ENCODE measurements around the gene PRDM4.
"Not testable (repeated sequence)": the region's sequence is repeated elsewhere in the genome, so short reads cannot be mapped to it uniquely, and the experiment has no call there.

PRDM4 gene

DNA sequence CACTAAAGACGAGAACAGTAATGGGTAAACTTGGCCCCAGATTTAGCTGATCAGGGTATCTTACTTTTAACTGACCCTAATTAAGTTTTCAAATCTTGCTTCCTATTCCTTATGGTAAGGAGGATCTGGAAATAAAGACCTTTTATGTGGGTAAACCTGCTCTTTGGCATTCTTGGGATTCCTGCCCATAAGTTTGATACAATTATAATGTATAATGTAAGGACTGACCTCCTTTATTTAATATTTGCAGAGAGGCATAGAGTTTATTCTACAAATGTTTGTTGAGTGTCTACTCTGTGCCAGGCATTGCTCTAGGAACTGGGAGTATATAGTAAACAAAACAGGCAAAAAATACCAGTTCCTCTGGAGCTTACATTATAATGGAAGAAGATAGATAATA is 4.4 kb upstream of the PRDM4 start:
- DNase-seq: no peak

DNA sequence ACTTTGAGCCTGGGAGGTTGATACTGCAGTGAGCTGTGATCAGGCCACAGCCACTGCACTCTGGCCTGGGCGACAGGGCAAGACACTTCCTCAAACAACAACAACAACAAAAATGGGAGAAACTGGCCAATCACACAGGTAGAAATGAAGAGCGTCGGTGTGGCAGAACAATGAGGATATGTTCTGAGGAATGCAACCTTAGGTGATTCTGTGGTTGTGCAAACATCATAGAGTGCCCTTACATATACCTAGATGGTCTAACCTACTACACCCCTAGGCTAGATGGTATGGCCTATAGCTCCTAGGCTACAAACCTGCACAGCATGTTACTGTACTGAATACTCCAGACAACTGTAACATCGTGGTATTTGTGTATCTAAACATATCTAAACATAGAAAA is 3.7 kb upstream of the PRDM4 start:
- DNase-seq: no peak

DNA sequence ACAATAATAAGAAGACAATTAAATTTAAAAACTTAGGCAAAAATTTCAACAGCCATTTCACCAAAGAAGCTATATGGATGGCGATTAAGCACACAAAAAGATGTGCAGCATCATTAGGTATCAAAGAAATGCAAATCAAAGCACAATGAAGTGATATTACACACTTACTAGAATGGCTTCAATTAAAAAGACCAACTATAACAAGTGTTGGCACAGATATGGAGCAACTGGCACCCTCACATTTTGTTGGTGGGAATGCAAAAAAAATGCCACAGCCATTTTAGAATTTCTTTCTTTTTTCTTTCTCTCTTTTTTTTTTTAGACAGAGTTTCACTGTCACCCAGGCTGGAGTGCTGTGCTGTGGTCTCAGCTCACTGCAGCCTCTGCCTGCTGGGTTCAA is 1.9 kb upstream of the PRDM4 start:
- DNase-seq: no peak

GRCh38 chr12:107761502-107761904 is 566 bp upstream of the PRDM4 start:
- DNase-seq: no peak

DNA sequence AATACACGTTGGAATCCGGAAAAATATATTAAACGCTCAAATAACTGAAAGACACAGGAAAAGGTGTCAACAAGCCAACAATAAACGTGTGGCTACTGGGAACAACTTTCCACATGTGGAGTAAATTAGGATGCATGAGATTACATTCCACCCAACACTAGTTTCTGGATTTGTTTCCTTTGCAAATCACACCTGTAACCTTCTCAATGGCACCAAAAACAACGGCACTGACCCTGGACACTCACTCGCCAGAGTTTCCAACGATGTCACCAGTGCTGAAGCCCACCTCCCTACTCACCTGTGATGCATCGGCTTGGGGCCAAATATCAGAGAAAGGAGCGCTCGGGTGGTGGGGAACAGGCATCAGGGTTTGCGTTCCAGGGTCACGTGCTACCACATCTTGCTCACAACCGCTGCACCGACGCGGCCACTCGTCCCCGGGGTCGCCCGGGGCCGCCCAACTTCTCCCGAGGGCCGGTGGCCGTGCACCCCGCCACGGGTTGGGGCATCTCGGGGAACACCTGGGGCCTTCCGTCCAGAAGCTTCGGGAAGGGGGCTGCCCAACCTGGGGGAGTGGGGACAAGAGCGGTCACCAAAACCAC is 629 bp downstream of the PRDM4 start:
- peak; percentile 42 for DNase-seq

DNA sequence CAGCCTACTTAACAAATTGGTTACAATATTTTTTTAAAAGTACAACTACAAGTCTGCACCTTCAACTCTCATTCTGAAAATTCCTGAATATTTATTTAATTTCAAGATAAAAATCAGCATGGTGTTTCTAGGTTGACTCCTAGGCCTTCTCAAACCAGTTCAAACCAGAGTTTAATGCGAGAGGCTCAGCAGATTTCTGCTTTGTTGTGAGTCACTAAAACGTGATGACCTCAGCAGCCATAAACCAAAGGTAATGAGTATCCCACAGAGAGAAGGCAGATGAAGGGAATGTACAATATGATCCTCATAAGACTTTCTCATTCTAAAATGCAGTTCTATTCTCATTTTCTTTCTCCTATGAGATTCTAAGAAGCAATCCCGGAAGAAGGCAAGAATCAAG is 1.5 kb downstream of the PRDM4 start:
- DNase-seq: peak; percentile 3

DNA sequence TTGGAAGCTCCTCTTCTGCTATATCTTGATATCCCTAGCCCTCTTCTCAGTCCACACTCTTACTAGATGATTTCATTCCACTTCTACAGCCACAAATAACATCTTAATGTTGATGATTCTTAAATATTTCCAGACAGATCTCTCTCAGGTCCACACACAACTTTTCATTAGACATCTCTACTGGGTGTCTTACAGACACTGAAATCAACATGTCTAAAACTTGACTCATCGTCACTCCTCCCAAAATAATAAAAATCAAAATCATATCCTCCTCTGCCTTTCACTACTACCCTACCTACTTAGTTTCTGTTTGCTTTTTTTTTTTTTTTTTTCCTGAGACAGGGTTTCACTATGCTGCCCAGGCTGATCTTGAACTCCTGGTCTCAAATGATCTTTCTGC is 11.9 kb downstream of the PRDM4 start:
- no peak for DNase-seq

DNA sequence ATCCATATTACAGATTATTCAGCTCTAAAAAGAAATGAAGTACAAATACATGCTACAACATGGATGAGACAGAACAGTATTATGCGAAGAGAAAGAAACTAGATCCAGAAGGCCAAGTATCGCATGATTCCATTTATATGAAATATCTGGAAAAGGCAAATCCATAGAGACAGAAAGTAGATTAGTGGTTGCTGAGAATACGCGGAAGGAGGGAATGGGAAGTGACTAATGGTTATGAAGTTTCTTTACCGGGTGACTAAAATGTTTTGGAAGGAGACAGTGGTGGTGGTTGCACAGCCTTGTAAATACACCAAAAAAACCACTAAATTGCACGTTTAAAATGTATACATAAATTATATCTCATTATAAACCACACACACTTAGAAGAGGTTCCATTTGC is 12.5 kb downstream of the PRDM4 start:
- no peak for DNase-seq

GRCh38 chr12:107736914-107737313 is 24.0 kb downstream of the PRDM4 start:
- no peak for DNase-seq

DNA sequence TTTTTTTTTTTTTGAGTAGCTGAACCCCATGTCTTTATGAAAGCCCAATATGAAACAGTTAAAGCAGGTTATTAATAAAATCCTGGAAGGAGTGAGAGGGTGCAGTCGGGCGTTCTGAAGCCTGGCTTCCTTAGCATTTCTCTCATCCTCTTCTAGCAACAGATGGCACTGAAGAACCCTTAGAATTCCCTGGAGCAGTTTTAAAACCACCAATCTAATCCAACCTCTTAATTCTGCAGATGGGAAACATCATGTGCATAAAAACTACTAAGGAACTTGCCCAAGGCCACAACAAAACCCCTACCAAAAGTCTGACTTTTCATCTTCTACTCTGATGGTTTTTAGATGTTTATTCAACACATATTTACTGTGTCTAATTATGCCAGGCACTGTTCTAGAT is 25.2 kb downstream of the PRDM4 start:
- DNase-seq: no peak

DNA sequence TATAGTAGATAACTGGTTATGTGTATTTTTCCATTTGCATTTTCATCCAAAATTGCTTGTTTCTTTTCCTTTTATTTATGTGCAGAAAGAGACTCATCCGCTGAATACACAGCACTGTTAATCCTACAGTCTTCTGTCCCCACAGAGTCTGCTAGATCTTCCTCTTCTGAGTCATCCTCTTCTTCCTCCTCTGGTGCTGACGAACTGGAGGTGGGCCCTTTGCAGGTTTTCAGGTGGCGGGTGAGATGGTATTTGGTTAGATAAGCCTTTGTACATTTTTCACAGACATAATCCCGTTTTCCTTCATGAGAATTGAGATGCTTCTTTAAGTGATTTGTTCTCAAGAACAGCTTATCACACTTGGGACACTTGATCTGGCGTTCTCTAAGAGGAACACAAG is 26.8 kb downstream of the PRDM4 start:
- no peak for DNase-seq

GRCh38 chr12:107732365-107732764 is 28.6 kb downstream of the PRDM4 start:
- no peak for DNase-seq

DNA sequence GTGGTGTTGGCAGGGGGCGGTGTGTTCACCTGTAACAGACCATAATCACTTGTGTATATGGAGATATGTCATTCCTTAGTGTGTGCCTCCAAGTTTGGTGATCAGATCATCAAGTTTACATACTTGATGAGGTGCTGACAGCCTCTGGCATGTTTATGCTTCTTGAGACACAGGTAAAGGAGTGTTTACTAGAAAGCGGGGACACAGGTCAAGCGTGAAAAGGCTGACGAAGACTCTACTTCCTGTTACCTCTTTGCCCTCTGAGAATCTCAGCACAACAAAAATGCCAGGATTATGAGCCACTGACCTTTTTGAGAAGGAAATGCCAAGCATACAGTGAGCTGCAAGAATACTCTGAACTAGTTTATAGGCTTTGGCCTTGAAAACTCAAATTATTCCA is 29.6 kb downstream of the PRDM4 start:
- no peak for DNase-seq

GRCh38 chr12:107730618-107731341 is 30.2 kb downstream of the PRDM4 start:
- no peak for DNase-seq

DNA sequence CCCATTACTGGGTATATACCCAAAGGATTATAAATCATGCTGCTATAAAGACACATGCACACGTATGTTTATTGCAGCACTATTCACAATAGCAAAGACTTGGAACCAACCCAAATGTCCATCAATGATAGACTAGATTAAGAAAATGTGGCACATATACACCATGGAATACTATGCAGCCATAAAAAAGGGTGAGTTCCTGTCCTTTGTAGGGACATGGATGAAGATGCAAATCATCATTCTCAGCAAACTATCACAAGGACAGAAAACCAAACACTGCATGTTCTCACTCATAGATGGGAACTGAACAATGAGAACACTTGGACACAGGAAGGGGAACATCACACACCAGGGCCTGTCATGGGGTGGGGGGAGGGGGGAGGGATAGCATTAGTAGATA is 33.2 kb downstream of the PRDM4 start:
- not testable (repeated sequence) for DNase-seq

DNA sequence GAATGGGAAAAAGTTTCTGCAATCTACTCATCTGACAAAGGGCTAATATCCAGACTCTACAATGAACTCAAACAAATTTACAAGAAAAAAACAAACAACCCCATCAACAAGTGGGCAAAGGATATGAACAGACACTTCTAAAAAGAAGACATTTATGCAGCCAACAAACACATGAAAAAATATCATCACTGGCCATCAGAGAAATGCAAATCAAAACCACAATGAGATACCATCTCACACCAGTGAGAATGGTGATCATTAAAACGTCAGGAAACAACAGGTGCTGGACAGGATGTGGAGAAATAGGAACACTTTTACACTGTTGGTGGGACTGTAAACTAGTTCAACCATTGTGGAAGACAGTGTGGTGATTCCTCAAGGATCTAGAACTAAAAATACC is 33.6 kb downstream of the PRDM4 start:
- DNase-seq: not testable (repeated sequence)

DNA sequence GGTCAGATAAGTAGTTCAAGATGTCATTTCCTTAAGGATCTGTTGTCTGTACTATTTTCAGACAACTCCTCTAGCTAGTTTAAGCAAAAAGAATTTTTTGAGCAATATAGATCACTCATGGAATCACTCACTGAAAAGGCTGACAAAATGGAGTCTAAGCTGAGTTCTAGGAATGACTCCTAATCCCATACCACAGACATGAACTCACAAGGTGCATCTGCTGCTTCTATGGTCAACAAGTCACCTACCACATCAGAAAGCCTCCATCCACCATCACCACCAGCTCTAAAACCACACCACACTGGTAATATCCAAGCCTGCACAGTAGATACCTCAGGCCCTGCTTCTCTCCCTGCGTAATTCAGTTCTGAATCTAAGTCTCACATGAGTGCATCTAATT is 42.3 kb downstream of the PRDM4 start:
- no peak for DNase-seq

- DNase-seq: no peak
These were observed 45.2 kb downstream of the PRDM4 start for GRCh38 chr12:107715780-107716179.

GRCh38 chr12:107705522-107705921 is 55.4 kb downstream of the PRDM4 start:
- not testable (repeated sequence) for DNase-seq

GRCh38 chr12:107704041-107704440 is 56.9 kb downstream of the PRDM4 start:
- no peak for DNase-seq

GRCh38 chr12:107702106-107702505 is 58.8 kb downstream of the PRDM4 start:
- no peak for DNase-seq

DNA sequence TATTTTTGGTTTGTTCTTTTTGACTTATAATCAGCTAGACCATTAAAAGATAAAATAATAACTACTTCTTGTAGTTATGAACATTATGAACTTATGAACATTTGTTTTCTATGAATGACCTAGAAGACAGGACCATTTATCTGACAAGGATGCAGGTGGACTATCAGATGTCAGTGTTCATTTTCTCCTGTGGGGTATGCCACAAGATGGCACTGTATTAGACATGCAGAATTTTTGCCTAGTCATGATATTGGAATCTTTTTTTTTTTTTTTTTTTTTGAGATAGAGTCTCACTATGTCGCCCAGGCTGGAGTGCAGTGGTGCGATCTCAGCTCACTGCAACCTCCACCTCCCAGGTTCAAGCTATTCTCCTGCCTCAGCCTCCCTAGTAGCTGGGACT is 65.2 kb downstream of the PRDM4 start:
- DNase-seq: not testable (repeated sequence)

GRCh38 chr12:107685360-107686248 is 75.3 kb downstream of the PRDM4 start, which contains the start of gene PWP1:
Gene PWP1, plus strand, starts transcription at chr12:107685799. Its CDS starts 101 bp downstream, at chr12:107685900.
- DNase-seq: peak; percentile 83

DNA sequence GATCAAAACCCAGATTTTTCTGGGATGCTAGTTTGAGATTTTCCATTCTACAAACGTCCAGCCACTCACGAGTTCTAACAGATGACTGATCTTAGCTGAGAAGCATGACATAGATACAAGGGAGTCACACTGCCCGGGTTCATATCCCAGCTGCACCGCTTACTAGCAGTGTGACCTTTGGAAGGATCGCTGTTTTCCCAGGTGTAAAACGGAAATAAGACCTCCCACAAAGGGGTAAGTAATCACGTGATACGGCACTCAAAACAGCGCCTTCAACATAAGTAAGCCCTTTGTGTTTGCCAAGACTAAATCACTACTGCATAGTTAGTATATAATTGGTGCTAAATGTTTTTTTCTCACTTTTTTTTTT is 76.0 kb downstream of the PRDM4 start:
- DNase-seq: no peak

Data from NK-92 treated with Interleukin-12 subunit alpha and Interleukin-12 subunit beta, amount 100 ng/mL, for 24 hours (cell line).